DMS79 (cell line): Measurements from ENCODE around the gene LEMD1.
"Not testable (repeated sequence)": the region's sequence is repeated elsewhere in the genome, so short reads cannot be mapped to it uniquely, and the experiment has no call there.

ENCODE experiments used
- DNase-seq: peaks from one replicate; lab custom pipeline; 2025; lab: John Stamatoyannopoulos, UW

The LEMD1 gene

DNA sequence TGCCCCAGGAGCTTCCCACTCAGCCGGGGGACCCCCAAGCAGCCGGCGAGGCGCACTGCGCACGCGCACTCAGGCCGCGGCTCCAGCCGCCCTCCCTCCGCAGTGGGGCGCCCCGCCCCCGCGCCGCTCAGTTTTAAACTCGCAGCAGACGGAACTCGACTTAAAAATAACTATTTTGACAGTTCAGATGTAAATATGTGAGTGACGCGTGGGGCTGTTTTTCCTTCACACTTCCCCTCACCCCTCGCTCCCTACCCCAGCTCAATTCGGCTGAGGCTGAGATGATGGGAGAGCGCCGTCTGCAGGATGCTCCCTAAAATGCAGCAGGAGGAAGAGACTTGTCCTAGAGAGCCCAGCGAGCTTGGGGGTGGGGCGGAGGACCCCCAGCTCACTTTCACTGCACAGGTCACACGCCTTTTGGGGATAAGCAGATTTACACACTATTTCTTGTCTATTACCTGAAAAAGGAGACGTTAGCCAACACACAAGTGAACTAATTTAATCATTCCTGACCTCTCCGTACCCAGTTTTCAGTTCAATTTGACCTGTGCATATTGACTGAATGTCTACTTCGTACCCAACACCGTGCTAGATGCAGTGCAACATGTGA is 8.9 kb upstream of the LEMD1 start:
- DNase-seq = no peak

DNA sequence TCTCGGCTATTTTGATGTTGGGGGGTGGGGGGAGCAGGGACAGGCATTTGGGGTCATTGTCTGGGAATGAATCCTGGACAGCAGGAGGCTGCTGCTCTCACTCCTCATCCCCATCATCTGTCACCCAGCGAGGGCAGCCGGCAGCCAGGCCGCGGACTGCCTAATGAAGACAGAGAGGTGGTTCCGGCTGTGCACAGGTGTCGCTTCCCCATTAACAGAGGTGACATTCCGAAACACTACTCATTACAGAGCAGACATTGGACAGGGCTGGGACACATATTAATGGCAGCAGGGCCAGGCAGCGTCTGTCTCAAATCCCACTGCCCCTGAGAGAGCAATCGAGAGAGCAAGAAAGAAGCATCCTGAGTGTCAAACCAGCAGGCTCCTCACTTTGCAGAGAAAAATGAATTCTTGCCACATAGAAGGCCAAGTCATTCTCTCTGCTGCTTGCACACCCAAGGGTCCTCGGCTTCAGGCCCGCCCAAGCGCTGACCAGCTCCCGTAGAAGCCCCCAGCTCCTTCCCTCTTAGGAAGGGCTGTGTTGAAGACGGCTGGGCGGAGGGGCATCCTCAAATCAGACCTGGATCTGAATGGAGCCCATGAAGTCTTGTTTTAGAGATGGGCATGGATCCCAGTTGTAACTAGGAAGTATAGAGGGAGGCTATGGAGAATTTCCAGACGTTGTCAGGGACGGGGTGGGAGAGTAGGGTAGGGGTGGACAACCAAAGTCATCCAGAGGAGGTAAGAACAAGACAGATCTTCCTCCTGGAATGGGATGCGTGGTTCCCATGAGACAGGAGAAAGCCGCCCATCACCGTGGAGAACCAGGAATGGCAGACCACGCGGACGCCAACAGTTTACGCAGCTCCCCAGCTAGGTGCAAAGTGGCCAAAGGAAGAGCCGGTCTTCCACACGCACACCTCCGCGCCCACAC is 8.2 kb upstream of the LEMD1 start:
- DNase-seq = no peak

DNA sequence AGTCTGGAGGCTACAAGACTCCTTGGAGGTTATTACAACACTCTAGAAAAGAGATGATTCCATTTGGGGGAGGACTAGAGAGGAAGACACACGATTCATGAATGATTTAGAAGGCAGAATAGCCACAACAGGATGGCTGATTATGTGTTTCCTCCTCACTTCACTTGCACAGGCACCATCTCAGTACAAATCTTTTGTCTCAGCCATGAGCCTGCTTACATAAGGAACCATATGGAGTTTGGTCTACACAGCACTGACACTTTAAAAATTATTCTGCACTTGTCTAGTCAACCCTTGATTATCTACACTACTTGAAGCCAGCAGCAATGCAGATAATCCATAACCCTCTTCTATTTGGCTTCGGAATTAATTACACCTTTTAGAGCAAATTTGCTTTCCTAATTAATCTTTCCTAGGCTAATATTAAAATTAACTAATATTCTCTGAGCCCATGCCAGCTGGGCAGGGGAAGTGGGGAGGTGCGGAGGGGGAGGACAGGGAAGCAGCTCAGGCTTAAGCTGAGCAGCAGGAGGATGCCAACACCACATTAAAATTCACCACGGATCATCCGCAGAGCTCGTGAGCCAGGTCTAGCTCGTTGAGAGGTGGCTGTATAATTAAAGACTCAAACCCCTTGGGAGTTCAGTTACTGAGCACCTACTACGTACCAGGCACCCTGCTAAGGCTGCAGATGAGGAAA is 3.2 kb upstream of the LEMD1 start:
- DNase-seq = no peak

DNA sequence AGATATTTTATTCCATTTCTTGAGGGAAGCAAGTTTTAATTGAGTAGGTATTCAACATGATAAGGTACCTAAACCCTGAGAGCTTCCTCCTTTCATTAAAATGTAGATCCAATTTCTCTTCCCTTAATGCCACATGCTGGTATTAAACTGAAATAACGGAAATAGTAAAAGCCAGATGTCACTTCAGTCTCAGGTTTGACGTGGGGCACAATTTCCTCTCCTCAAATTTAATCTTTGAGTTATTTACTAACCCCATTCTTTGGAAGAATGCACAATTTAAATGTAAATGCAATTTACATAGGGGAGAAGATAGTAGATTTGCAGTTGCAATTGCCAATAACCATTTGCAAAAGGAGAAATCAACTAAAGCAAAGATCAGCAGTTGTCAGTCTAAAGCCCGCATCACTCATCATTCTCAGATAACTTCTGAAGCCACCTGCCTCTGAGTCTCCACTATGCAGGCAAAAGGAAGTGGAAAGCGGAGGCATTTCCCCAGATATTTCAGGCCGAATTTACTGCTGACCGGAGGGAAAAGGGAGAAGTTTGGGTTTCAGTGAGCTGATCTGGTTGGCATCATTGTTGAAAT is 2.1 kb upstream of the LEMD1 start:
- DNase-seq = no peak

DNA sequence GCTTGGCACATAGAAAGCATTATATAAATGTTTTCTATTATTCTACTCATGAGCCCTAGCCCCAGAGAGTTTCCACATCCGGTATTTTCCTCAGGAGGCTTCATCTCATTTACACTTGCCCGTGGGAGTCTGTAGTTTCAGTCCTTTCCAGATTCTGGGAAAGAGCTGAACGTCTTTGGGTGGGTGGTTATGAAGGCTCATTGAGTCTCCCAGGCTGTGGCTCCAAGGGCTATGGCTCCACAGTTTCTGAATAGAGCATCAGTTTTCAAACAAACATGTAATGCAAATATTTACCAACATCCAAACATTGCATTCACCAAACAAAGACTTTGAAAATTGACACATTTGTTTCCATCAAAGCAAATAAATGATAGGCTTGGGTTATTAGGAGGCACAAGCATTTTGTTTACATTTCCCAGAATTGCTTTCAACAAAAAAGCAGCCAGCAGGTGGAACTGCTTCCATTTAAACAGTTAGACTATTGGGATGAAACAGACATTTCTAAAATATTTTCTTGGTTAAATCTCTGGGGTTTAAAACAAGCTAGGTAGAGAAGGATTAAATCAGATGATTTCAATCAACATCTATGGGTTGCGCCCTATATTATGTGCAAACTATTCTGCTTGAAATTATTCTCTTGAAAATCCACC is 1.3 kb upstream of the LEMD1 start:
- DNase-seq = no peak

DNA sequence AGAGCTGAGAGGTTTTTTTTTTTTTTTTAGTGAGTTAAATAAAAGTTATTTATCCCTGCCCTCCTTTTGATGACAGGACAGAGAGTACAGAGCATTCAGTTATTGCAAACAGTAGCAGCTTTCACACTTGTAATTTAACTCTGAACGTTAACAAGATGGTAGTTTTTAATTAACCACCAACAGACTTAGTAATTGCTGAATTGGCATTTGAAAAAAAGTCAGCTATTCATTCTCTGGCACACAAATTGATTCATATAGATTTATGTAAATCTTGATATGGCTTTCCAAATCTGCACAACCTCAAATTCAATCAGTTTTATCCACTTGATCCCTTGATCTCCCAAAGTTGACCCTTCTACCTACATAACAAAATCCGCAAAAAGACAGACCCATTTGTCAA is 918 bp downstream of the LEMD1 start:
- no peak for DNase-seq

DNA sequence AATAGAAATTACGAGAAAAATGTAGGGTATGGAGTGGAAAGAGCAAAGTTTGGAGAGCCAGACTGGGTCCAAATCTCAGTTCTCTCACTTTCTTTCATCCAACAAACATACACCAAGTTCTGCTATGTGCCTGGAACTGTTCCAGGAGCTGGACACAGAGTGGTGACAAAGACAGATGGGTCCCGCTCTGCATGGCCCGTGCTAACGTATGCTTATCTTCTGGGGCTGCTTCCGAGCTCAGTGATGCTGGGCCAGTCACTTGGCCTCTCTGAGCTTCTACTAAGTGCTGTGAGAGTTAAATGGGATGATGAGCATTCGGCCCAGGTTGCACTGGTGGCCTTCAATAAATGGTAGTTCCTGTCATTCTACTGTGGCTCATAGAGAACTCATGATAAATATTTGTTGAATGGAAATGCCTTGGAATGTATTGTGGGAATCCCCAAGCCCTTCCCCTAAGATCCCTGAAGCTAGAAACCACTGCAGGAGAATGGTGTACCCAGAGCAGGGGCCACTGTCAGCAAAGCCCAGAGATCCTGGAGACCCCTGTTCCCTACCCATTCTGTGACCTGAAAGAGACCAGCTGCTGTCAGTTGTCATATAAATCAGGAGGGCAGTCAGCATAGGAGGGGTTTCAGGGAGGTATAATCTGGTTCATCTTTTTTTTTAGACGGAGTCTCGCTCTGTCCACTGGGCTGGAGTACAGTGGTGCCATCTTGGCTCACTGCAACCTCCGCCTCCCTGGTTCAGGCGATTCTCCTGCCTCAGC is 3.8 kb downstream of the LEMD1 start:
- DNase-seq = no peak

DNA sequence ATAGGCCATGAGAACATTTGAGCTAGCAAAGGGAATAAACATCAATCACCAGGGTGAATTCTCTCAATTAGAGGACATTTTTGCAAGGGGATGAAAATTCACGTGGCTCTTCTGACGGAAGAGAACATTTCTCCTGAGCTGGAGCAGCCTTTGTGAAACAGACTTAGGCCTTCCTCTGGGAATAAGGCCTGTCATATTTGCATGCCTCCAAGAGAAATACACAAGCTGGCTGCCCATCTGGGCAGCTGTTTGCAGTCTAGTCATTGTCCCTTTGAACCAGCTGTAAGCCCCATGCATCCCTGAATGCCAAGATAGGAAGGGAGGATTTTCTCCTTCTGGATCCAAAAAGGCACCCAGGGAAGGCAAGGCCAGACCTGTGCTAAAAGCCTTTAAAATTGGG is 5.5 kb downstream of the LEMD1 start:
- DNase-seq = no peak

DNA sequence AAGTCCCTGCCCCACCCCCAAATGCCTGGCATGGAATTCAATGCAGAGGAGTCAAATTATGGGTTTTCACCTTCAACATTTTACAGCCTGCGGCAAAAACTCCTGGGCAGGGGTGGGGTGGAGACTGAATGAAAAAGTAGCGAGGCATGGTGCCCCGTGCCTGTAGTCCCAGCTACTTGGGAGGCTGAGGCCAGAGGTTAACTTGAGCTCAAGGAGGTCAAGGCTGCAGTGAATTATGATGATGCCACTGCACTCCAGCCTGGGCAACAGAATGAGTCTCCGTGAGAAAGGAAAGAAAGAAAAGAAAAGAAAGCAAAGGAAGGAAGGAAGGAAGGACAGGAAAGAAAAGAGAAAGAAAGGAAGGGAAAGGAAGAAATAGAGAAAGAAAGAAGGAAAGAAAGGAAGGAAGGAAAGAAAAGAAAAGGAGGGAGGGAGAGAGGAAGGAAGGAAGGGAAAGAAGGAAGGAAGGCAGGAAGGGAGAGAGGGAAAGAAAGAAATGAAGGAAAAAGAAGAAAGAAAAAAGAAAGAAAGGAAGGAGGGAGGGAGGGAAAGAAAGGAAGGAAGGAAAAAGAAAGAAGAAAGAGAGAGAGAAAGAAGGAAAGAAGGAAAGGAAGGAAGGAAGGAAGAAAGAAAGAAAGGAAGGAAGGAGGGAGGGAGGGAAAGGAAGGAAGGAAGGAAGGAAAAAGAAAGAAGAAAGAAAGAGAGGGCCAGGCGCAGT is 11.1 kb downstream of the LEMD1 start:
- DNase-seq = no peak

DNA sequence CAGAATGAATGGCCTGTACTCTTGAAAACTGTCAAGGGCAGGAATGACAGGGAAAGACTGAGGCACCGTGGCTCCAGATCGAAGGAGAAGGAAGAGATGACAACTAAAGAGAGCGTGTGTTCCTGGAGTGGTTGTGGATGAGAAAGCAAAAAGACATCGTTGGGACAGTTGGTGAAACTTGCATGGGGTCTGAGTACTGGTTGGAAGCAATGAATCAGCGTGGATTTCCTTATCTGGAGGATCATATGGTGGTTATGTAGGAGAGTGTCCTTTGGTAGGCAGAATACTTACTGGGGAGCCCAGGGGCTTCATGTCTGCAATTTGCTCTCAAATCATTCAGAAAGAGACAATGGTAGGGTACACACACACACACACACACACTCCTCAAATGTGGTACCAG is 13.9 kb downstream of the LEMD1 start:
- no peak for DNase-seq

DNA sequence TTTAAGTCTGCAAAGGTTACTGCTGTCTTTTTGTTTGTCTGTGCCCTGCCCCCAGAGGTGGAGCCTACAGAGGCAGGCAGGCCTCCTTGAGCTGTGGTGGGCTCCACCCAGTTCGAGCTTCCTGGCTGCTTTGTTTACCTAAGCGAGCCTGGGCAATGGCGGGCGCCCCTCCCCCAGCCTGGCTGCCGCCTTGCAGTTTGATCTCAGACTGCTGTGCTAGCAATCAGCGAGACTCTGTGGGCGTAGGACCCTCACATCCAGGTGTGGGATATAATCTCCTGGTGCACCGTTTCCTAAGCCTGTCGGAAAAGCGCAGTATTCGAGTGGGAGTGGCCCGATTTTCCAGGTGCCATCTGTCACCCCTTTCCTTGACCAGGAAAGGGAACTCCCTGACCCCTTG is 15.6 kb downstream of the LEMD1 start:
- not testable (repeated sequence) for DNase-seq

DNA sequence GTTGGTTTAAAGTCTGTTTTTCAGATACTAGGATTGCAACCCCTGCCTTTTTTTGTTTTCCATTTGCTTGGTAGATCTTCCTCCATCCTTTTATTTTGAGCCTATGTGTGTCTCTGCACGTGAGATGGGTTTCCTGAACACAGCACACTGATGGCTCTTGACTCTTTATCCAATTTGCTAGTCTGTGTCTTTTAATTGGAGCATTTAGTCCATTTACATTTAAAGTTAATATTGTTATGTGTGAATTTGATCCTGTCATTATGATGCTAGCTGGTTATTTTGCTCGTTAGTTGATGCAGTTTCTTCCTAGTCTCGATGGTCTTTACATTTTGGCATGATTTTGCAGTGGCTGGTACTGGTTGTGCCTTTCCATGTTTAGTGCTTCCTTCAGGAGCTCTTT is 17.4 kb downstream of the LEMD1 start:
- not testable (repeated sequence) for DNase-seq

DNA sequence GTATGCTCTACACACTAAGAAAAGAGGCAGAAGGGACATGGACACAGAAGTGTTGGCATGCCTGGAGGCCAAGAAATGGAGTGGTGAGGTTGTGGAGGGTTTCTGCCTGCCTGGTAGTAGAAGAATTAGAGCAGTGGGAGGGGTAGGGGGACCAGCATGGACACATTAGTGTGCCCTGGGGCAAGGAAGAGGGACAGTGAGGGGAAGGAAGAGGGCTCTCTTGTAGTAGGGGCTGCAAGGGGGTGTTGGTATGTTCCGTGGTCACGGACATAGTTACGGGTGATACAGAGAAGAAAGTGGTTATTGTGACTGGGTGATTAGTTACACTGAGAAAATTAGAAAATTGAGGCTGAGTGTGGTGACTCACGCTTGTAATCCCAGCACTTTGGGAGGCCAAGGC is 23.3 kb downstream of the LEMD1 start:
- DNase-seq = no peak

DNA sequence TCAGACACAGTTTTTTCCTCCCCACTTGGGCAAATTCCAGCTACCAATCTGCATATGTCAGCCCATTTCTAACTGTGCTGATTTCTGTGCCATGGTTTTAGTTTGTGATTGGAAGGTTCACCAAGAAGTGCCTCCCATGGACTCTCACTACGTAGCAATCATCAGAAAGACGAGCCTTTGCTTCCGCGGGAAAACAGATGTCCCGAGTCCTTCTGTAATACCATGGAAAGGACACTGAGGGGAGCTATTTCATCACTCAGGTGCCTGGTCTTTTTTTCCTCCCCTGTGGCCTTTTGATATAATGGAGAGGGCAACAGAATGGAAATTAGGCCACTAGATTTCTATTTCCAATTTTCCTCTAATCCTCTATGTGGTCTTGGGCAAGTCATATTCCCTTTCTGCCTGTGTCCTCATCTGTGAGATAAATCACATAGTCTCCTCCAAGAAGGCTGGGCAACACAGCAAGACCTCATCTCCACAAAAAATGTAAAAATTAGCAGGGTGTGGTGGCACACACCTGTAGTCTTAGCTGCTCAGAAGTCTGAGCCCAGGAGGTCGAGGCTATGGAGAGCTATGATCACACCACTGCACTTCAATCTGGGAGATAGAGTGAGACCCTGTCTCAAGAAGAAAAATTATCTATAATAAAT is 24.8 kb downstream of the LEMD1 start:
- DNase-seq = peak; percentile 22

DNA sequence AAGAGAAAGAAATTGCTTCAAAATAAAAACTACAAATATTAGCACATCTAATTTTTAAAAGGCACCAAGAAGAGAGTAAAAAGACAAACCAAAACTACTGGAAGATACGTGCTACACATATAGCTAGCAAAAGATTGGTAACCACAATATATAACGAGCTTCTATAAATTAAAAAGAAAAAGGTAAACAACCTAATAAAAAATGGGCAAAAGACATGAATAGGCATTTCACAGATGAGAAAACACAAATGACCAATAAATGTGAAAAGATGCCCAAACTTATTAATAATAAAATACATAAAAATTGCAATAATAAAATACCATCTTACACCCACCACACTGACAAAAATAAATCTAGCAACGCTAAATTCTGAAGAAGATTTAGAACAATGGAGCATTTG is 26.2 kb downstream of the LEMD1 start:
- no peak for DNase-seq

DNA sequence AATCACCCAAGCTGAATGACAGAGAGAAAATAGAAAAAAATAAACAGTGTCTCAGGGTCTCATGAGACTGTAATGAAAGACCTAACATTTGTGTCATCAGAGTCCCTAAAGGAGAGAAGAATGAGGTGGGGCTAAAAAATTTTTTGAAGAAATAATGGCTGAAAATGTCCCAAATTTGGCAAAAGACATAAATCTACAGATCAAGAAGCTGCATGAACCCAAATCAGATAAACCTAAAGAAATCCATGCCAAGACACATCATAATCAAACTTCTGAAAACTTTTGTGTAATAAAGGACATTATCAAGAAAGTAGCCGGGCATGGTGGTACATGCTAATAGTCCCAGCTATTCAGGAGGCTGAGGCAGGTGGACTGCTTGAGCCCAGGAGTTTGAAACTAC is 29.2 kb downstream of the LEMD1 start:
- no peak for DNase-seq

DNA sequence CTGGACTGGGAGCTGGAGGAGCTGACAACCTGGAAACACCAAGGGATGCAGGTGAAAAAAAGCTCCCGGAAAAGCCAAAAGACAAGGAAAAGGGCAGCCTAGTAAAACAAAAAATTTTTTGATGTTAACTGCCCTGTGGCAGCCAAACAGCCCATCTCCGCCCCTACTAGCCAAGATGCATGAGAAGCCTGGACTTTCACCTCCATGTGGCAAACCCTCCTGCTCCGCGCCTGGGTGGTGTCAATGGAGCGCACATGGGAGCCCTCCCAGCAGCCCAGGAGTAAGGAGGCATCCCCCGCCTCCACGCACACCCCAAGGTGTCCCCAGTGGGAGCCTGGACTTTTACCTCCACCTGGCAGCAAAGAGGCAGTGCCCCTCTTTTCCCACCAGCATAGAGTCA is 30.5 kb downstream of the LEMD1 start:
- no peak for DNase-seq

DNA sequence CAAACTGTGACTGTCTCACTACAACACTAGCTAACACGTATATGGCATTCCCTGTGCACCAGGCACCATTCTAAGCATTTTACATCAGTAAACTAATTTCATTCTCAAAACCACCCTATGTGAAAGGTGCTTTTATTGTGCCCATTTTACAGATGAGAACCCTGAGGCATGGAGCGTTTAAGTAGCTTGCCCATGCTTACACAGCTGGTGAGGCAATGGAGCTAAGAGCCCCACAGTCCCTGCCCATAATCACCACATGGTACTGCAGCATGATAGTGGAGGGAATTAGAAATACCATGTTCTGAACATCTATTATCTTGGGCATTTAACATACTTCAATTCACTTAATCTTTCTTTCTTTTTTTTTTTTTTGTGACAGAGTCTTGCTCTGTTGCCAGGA is 34.0 kb downstream of the LEMD1 start:
- no peak for DNase-seq

DNA sequence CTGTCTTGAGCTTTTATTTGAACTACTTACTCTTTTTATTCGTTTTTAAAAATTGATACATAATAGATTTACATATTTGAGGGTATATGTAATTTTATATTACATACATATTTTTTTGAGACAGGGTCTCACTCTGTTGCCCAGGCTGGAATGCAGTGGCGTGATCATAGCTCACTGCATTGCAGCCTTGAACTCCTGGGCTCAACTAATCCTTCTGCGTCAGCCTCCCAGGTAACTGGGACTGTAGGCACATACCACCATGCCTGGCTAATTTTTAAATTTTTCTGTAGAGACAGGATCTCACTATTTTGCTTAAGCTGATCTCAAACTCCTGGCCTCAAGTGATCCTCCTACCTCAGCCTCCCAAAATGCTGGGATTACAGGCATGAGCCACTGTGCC is 38.9 kb downstream of the LEMD1 start:
- not testable (repeated sequence) for DNase-seq

DNA sequence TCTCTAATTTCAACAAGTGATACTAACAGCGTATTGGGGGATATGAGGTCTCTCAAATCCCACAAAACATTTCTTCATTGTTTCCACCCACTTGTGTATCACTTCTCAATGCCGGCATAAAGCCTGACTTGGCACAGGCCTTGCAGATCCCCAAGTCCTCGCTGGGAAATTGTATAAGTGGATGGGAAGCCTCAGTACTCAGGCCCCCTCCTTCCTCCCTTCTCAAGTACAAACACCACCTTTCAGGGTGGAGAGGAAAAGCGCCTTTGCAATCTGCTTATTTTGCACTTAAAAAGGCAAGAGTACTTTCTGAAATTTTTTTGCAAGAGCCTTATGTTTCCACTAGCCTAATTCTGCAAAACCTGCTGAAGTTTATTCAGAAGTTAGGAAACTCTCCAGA is 39.3 kb downstream of the LEMD1 start:
- DNase-seq = peak; percentile 86
